HG03060 (cell line): ENCODE results near the gene SCAPER.
"Not testable (repeated sequence)": the region's sequence is repeated elsewhere in the genome, so short reads cannot be mapped to it uniquely, and the experiment has no call there.

Source experiments
- ATAC-seq: cut with Tn5 transposase; IDR thresholded peaks from one replicate; pipeline ENCODE4 v1.9.1; 2021; ENCODE audit warnings: low read depth, moderate number of reproducible peaks; ENCODE audit not compliant: unreplicated experiment

Gene SCAPER

DNA sequence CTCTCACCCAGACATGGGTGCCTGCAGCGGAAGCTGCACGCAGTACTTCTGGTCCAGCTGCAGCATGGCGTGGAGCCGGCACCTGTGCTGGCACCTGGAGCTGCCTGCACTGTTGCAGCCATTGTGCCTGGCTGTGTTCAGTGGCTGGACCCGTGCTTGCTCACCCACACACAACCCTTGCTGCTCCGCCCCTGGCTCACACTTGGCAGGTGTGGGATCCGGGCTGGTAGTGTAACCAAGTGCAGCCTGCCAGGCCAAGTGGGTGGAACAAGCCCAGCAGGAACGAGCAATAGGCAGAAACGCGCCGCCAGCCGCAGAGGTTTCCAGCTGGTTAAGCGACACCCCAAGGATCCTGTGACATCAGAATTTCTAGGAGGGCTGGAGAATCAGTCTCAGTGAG is 11.2 kb upstream of the SCAPER start:
- no peak for ATAC-seq

DNA sequence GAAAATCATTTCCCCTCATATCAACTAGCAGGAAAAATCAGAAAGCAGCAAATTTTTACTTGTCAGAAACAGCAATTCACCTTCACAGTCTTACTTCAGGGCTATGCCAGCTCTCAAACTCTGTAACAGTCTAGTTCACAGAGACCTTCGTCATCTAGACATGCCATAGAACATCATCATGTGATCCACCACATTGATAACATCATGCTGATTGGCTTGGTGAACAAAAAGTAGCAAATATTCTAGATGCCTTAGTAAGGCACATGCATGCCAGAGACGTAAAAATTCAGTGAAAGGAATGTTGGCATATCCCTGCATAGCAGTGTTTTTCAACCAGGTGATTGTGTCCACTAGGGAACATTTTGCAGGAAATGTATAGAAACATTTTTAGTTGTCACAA is 8.6 kb upstream of the SCAPER start:
- no peak for ATAC-seq

DNA sequence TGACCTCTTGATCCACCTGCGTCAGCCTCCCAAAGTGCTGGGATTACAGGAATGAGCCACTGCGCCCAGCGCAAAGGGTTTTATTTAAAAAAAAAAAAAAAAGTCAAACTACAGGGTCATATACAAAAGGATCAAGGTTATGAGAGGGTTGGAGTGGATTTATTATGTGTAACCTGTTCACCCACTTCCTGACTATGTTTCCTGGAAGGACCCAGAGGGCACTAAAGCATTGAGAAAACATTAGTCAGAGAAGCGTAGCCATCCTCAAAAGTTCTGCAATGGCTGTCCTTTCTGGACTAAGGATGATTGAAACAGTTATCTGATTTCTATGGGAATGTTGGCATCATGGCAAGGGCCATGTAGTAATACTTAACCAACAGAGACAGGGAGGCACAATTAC is 7.3 kb upstream of the SCAPER start:
- no peak for ATAC-seq

DNA sequence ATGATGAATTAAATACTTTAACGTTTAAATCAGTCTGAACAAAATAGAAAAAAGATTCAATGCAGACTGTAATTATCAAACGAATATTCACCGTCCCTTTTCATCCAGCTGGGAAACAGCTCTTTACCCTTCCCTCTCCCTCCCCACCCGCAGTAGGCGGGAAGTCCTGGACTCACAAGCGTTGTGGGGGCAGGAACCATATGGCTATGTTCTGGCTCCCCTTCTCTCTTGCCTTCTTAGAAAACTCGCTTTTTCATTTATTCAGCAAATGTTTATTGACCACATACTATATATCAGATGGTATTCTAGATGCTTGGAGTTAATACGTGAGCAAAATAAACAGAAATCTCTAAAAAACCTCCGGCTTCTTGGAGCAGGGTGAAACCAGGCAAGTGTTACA is 715 bp upstream of the SCAPER start:
- ATAC-seq: no peak

DNA sequence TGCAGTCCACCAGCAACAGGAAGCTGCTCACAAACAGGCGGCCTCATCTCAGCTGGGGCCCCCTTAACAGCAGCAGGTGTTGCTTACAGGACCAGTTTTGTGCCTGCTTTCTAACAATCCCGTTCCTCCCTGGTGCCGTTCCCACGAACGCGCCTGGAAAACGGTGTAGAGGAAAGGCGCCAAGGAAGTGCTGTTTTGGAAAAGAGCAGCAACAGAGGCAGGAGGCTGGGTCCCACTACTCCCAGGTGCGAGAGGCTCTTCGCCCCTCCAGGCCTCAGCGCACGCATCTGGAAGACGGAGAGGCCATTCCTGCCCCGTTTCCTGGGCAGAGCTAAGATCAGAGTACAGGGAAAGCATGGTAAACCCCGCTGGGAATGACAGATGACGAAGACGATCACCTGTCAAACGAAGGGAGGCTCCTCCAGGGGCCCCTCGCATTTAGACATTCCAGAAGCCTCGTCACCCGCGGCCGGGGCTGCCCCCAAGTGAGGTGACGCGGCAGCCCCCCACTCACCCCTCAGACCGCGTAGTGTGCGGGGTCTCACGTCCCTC is 603 bp downstream of the SCAPER start:
- no peak for ATAC-seq

DNA sequence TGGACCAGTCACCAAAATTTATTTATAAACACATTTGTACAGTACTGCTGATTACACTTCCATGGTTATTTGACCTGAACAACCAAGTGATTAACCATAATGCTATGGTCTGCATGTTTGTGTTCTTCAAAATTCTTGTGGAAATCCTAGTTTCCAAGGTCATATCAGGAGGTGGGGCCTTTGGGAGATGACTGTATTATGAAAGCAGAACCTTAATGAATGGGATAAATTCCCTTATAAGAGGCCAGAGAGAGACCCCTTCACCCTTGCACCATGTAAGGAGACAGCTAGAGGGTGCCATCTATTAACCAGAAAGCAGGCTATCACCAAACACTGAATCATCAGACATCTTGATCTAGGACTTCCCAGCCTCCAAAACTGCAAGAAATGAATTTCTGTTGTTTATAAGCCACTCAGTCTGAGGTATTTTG is 1.9 kb downstream of the SCAPER start:
- no peak for ATAC-seq

DNA sequence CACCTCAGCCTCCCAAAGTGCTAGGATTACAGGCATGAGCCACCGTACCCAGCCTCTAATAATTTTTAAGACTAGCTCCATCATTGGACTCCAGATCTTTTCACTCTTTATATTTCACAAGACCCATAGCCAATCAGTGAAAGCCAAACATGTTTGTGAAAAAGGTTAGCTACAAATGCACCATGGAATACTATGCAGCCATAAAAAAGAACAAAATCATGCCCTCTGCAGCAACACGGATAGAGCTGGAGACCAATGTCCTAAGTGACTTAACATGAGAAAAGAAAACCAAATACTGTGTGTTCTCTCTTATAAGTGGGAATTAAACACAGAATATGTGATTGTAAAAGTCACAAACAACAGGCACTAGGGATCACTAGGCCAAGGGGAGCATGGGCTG is 3.2 kb downstream of the SCAPER start:
- no peak for ATAC-seq

DNA sequence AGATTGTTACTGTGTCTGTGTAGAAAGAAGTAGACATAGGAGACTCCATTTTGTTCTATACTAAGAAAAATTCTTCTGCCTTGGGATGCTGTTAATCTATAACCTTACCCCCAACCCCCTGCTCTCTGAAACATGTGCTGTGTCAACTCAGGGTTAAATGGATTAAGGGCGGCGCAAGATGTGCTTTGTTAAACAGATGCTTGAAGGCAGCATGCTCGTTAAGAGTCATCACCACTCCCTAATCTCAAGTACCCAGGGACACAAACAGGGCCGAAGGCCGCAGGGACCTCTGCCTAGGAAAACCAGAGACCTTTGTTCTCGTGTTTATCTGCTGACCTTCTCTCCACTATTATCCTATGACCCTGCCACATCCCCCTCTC is 5.2 kb downstream of the SCAPER start:
- ATAC-seq: not testable (repeated sequence)

DNA sequence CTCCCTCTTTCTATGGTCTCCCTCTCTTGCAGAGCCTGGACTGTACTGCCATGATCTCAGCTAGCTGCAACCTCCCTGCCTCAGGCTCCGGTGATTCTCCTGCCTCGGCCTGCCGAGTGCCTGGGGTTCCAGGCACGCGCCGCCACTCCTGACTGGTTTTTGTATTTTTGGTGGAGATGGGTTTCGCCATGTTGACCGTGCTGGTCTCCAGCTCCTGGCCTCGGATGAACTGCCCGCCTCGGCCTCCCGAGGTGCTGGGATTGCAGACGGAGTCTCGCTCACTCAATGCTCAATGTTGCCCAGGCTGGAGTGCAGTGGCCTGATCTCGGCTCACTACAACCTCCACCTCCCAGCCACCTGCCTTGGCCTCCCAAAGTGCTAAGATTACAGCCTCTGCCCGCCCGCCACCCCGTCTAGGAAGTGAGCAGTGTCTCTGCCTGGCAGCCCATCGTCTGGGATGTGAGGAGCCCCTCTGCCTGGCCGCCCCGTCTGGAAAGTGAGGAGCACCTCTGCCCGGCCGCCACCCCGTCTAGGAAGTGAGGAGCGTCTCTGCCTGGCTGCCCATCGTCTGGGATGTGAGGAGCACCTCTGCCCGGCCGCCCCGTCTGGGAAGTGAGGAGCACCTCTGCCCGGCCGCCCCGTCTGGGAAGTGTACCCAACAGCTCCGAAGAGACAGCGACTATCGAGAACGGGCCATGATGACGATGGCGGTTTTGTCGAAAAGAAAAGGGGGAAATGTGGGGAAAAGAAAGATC is 5.8 kb downstream of the SCAPER start:
- not testable (repeated sequence) for ATAC-seq

DNA sequence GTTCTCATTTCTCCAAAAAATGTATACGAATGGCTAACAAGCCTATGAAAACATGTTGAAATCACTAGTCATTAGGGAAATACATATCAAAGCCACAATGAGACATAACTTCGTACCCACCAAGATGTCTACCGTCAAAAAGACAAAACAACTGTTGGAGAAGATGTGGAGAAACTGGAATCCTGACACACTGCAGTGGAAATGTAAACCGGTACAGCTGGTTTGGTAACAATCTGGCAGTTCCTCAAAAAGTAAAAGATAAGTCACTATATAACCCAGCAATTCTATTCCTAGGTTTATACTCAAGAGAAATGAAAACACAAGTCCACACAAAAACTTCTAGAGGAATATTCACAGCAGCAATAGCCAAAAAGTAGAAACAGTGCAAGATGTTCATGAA is 7.0 kb downstream of the SCAPER start:
- no peak for ATAC-seq

DNA sequence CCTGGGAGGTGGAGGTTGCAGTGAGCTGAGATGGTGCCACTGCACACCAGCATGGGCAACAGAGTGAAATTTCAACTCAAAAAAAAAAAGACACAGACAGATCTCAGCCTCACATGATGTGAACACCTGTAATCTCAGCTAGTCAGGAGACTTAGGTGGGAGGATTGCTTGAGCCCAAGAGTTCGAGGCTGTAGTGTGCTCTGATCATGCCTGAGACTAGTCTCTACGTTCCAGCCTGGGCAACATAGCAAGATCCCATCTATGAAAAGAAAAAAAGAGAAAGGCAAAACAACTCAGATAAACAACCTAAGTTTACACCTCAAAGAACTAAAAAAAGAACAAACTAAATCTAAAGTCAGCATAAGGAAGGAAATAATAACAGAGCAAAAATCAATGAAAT is 11.0 kb downstream of the SCAPER start:
- ATAC-seq: no peak

DNA sequence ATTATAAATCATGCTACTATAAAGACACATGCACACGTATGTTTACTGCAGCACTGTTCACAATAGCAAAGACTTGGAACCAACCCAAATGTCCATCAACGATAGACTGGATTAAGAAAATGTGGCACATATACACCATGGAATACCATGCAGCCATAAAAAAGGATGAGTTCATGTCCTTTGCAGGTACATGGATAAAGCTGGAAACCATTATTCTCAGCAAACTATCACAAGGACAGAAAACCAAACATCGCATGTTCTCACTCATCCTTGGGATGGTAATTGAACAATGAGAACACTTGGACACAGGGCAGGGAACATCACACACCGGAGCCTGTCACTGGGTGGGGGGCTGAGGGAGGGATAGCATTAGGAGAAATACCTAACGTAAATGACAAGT is 12.3 kb downstream of the SCAPER start:
- not testable (repeated sequence) for ATAC-seq

DNA sequence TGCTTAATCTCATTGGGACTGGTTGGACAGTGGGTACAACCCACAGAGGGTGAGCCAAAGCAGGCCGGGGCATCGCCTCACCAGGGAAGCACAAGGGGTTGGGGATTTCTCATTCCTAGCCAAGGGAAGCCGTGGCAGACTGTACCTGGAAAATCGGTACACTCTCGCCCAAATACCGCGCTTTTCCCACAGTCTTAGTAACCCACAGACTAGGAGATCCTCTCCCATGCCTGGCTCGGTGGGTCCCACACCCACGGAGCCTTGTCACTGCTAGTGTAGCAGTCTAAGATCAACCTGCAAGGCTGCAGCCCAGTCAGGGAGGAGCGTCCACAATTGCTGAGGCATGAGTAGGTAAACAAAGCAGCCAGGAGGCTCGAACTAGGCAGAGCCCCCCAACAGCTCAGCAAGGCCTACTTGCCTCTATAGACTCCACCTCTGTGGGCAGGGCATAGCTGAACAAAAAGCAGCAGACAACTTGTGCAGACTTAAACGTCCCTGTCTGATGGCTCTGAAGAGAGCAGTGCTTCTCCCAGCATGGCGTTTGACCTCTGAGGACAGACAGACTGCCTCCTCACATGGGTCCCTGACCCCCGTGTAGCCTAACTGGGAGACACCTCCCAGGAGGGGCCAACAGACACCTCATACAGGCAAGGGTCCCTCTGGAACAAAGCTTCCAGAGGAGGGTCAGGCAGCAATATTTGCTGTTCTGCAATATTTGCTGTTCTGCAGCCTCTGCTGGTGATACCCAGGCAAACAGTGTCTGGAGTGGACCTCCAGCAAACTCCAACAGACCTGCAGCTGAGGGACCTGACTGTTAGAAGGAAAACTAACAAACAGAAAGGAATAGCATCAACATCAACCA is 17.6 kb downstream of the SCAPER start:
- ATAC-seq: not testable (repeated sequence)

DNA sequence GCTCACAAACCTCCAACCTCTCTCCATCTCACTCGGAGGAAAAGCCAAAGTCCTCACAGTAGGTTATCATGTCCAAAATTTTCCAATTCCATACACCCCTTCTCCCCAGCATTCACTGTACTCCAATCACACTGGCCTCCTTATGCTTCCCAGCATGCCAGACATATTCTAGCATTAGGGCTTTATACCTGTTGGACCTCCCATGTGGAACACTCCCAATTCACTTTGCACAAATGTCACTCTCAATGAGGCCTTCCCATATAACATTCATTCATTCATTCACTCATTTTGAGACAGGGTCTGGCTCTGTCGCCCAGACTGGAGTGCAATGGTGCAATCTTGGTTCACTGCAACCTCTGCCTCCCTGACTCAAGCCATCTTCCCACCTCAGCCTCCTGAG is 19.9 kb downstream of the SCAPER start:
- no peak for ATAC-seq

DNA sequence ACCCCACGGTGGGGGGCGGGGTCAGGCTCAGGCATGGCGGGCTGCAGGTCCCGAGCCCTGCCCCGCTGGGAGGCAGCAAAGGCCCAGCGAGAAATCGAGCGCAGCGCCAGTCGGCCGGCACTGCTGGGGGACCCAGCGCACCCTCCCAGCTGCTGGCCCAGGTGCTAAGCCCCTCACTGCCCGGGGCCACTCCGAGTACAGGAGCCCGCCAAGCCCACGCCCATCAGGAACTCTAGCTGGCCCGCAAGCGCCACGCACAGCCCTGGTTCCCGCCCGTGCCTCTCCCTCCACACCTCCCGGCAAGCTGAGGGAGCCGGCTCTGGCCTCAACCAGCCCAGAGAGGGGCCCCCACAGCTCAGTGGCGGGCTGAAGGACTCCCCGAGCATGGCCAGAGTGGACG is 29.2 kb downstream of the SCAPER start:
- ATAC-seq: no peak

DNA sequence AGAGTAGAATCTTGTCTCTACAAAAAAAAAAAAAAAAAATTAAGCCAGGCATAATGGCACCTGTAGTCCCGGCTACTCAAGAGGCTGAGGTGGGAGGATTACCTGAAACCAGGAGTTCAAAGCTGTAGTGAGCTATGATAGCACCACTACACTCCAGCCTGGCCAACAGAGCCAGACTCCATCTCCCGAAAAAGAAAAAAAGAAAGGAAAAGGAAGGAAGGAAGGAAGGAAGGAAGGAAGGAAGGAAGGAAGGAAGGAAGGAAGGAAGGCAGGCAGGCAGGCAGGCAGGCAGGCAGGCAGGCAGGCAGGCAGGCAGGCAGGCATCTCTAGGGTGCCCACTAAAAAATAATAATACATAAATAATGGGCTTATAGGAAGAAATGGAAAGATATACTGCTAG is 32.1 kb downstream of the SCAPER start:
- ATAC-seq: not testable (repeated sequence)

DNA sequence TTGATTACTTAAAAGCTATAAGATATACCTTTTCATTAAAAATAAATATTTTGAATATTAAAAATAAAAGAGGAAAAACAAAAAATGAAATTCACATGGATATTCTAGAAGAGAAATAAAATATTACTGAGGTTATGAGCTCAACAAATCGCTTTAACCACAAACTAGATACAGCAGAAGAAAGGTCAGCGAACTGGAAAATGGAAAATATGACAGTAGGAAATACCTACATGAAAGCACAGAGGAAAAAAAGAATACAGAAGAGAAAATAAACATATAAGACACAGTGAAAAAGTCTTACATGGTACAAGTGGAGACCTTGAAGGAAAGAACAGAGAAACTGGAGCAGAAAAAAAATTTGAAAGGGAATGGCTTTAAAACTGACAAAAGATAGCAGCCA is 33.2 kb downstream of the SCAPER start:
- ATAC-seq: no peak

DNA sequence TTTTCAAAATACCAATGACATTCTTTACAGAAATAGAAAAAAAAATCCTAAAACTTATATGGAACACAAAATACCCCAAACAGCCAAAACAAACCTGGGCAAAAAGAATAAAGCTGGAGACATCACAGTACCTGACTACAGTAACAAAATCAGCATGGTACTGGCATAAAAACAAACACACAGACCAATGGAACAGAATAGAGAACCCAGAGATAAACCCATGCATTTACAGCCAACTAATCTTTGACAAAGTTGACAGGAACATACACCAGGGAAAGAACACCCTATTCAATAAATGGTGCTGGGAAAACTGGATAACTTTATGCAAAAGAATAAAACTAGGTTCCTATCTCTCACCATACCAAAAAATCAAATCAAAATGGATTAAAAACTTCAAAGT is 36.4 kb downstream of the SCAPER start:
- ATAC-seq: no peak

DNA sequence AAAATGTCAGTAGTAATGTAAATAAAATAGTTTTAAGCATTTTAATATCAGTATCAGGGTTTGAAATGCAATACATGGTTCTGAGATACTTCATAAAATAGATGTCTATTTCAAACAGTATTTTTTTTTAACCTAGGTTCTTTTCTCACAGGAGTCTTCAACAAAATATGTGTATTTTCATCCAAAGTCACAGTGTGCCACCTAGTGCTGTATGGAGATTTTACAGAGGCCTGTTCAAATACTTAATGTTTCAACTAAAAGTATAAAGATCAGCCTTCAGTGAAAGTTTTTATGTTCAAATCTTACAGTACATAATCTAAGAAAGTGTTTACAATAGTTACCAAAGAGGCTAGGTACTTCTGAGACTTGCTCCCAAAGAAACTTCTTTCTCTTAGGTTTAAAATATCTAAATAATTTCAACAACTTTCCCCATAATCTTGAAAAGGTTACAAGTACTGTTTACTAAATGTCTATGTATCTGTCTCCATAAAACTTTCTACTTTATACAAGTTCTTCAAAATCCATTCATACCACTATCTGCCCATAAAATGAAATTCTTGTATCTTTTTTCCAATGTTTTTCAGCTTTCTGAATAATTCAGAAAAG is 38.3 kb downstream of the SCAPER start:
- no peak for ATAC-seq

DNA sequence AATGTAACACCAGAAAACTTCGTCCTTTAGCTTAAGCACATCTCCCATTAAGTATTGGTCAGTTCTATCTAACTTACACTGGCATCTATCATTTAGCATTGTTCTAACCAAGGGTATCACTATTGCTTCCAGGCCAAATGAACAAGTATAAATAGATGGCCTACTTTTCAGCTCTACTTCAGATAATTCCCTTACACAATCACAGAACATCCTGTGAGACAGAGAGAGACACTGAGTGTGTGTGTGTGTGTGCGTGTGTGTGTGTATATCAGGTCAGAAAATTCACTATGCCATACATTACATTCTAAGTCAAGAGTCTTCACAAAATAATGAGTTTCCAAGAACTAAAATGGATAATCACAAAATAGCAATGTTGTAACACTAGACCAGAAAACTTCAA is 39.1 kb downstream of the SCAPER start:
- no peak for ATAC-seq

DNA sequence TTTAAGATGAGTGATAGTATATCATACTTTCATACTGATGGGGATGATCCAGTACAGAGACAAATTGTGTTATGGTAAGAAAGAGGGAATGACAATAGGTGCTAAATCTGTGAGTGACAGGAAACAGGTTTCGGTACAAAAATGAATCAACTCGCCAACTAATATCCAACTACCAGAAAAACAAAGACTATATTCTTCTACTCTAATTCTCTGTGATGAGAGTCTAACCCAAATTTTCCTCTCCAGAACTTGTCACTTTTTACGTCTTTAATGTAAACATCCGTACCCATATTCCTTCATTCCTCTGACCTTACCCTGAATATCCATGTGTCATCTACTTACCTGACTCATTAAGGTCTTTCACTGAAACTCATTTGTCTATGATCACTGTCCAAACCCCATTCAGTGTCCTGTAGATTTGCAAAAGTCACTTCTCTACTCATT is 39.6 kb downstream of the SCAPER start:
- ATAC-seq: no peak
